ENCODE data around the gene STAC. TPM values are rescaled to one million over a fixed set of nuclear protein-coding genes. Genes with fewer than 3 reads are reported as not detected.
"Not testable (repeated sequence)": the region's sequence is repeated elsewhere in the genome, so short reads cannot be mapped to it uniquely, and the experiment has no call there.

Gene STAC
- total RNA-seq, 1 donor from 2014 or later: 1.3 TPM

DNA sequence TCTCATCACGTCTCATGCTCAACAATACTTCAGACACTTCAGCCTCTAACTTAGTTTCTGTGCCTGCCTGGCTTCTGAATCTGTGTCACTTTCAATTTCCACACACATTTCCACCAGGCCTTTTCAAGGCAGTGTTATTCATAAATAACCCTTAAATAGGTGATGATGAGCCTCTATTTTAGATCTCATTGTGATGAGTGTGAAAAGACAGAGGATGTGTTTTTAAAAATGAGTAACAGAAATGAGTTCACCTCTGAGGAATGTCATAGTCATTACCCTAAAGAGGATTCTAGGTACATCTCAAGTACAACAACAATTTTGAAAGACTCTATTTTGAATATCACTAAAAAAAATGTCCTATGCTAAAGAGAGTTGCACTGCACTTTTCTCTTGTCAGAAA, 64.6 kb downstream of the STAC start:
- TF ChIP-seq, protein P1, sequence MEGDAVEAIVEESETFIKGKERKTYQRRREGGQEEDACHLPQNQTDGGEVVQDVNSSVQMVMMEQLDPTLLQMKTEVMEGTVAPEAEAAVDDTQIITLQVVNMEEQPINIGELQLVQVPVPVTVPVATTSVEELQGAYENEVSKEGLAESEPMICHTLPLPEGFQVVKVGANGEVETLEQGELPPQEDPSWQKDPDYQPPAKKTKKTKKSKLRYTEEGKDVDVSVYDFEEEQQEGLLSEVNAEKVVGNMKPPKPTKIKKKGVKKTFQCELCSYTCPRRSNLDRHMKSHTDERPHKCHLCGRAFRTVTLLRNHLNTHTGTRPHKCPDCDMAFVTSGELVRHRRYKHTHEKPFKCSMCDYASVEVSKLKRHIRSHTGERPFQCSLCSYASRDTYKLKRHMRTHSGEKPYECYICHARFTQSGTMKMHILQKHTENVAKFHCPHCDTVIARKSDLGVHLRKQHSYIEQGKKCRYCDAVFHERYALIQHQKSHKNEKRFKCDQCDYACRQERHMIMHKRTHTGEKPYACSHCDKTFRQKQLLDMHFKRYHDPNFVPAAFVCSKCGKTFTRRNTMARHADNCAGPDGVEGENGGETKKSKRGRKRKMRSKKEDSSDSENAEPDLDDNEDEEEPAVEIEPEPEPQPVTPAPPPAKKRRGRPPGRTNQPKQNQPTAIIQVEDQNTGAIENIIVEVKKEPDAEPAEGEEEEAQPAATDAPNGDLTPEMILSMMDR (conservative IDR thresholded peaks at IDR 0.05): no peak
- no peak overlapping the region for H3K27ac Mint-ChIP-seq (ENCODE audit: unreplicated experiment)
- DNase-seq (ENCODE audit: low read depth, low spot score): no peak
- no peak overlapping the region for H3K4me3 Mint-ChIP-seq
- H3K27me3 Mint-ChIP-seq (ENCODE audit: low read depth): no peaks in the 10 kb centered on the region
- H3K36me3 Mint-ChIP-seq (ENCODE audit: low read depth): no peaks in the 10 kb centered on the region
- no peaks in the 10 kb centered on the region for H3K9me3 Mint-ChIP-seq
- no peaks in the 10 kb centered on the region for H3K4me1 Mint-ChIP-seq

DNA sequence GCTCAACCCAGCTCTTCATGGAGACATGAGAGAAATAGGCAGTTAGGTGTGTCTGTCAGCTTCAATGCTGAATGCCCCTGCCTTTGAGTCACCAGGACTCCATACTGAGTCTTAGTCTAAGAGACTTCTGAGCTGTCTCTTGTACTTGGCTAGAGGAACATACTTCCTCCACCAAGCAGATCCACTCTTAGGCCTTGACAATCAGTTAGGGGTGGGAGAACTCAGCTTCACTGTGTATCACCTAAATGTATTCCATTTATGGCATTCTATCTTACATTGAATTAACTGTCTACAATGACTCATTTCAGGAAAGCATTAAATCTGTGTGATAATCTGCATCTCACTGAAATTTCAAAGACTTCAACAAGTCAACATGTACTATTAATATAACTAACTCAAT, 66.0 kb downstream of the STAC start:
- H3K36me3 Mint-ChIP-seq (ENCODE audit: low read depth): no peaks in the 10 kb centered on the region
- H3K27ac Mint-ChIP-seq (ENCODE audit: unreplicated experiment): no peak overlapping the region
- H3K9me3 Mint-ChIP-seq: no peaks in the 10 kb centered on the region
- H3K27me3 Mint-ChIP-seq (ENCODE audit: low read depth): no peaks in the 10 kb centered on the region
- DNase-seq (ENCODE audit: low read depth, low spot score): no peak
- H3K4me3 Mint-ChIP-seq: no peak overlapping the region
- H3K4me1 Mint-ChIP-seq: no peaks in the 10 kb centered on the region
- TF ChIP-seq, protein P1 (conservative IDR thresholded peaks at IDR 0.05): no peak

DNA sequence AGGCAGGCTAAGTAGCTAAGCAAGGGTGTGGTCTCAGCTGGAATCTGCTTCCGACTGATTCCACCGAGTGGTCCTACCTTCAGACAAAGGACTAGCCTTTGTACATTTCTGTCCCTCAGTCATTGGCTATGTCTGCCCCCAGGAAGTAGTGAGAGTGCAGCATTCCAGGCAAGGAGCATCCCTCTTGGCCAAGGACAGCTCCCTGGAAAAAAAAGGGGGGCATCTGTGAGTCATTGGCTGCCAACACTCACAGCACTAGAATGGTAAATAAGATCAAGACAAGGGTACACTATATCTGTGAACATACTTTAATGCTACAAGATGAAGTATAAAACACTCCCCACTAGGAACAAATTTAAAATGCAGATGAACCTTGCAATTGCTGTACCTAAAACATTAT, 66.8 kb downstream of the STAC start:
- DNase-seq (ENCODE audit: low read depth, low spot score): no peak
- no peaks in the 10 kb centered on the region for H3K4me1 Mint-ChIP-seq
- H3K27ac Mint-ChIP-seq (ENCODE audit: unreplicated experiment): no peak overlapping the region
- no peaks in the 10 kb centered on the region for H3K36me3 Mint-ChIP-seq (ENCODE audit: low read depth)
- TF ChIP-seq, protein P1 (conservative IDR thresholded peaks at IDR 0.05): no peak
- H3K9me3 Mint-ChIP-seq: no peaks in the 10 kb centered on the region
- H3K4me3 Mint-ChIP-seq: no peak overlapping the region
- H3K27me3 Mint-ChIP-seq (ENCODE audit: low read depth): no peaks in the 10 kb centered on the region

DNA sequence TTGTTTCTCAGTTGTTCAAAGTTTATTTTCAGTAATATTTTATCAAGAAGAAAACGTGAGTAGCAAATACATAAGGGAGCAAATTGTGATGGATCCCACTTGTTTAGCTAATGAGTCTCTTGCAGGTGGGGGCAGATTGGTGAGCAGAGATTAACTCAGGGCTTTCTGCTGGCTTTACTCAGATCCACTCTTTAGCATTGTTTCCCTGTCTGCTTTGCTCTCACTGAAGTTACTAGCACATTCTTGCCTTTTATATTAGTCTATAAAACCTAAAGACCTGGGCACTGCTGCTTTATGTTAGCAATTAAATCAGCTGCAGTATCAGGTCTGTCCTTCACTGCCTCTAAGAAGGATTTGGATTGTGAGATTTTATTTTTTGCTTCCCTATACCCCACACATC, 71.5 kb downstream of the STAC start:
- TF ChIP-seq, protein P1 (conservative IDR thresholded peaks at IDR 0.05): no peak
- no peaks in the 10 kb centered on the region for H3K9me3 Mint-ChIP-seq
- H3K27me3 Mint-ChIP-seq (ENCODE audit: low read depth): no peaks in the 10 kb centered on the region
- H3K4me1 Mint-ChIP-seq: no peaks in the 10 kb centered on the region
- DNase-seq (ENCODE audit: low read depth, low spot score): no peak
- no peak overlapping the region for H3K27ac Mint-ChIP-seq (ENCODE audit: unreplicated experiment)
- no peak overlapping the region for H3K4me3 Mint-ChIP-seq
- H3K36me3 Mint-ChIP-seq (ENCODE audit: low read depth): no peaks in the 10 kb centered on the region

DNA sequence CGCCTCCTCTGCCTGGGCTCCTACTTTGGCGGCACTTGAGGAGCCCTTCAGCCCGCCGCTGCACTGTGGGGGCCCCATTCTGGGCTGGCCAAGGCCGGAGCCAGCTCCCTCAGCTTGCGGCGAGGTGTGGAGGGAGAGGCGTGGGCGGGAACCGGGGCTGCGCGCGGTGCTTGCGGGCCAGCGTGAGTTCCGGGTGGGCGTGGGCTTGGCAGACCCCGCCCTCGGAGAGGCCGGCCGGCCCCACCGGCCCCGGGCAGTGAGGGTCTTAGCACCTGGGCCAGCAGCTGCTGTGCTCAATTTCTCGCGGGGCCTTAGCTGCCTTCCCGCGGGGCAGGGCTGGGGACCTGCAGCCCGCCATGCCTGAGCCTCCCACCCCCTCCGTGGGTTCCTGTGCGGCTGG, 72.9 kb downstream of the STAC start:
- DNase-seq (ENCODE audit: low read depth, low spot score); H3K4me1 Mint-ChIP-seq; H3K36me3 Mint-ChIP-seq (ENCODE audit: low read depth): not testable (repeated sequence)

DNA sequence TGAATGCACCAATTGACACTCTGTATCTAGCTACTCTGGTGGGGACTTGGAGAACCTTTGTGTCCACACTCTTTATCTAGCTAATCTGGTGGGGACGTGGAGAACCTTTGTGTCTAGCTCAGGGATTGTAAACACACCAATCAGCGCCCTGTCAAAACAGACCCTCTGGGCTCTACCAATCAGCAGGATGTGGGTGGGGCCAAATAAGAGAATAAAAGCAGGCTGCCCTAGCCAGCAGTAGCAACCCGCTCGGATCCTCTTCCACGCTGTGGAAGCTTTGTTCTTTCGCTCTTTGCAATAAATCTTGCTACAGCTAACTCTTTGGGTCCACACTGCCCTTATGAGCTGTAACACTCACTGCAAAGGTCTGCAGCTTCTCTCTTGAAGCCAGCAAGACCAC, 73.6 kb downstream of the STAC start:
- not testable (repeated sequence) for H3K27ac Mint-ChIP-seq (ENCODE audit: unreplicated experiment); H3K9me3 Mint-ChIP-seq; H3K4me1 Mint-ChIP-seq; H3K27me3 Mint-ChIP-seq (ENCODE audit: low read depth); DNase-seq (ENCODE audit: low read depth, low spot score); H3K36me3 Mint-ChIP-seq (ENCODE audit: low read depth); H3K4me3 Mint-ChIP-seq

More for the DNA sequence above, 72.9 kb downstream of the STAC start:
- not testable (repeated sequence) for H3K27ac Mint-ChIP-seq (ENCODE audit: unreplicated experiment); H3K4me3 Mint-ChIP-seq; H3K27me3 Mint-ChIP-seq (ENCODE audit: low read depth); H3K9me3 Mint-ChIP-seq

DNA sequence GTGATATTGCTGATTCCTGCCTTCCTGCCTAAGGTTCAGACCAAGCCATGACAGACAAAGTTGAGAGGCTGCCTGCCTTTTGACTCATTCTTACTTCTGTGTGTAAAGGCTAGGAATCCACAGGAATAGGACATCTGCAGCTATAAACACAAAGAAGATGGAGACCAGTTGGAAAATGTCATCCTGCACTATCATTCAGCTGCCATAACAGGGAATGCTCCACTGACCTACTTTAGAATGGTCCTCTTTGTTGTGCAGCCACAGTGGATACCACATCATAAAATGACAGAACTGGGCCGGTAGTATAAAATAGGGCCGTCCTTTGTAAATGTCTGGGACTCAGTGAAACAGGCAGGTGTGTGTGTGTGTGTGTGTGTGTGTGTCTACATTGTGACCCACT, 75.1 kb downstream of the STAC start:
- Mint-ChIP-seq H3K9me3 (no peaks in the 10 kb centered on the region), H3K4me3 (no peak overlapping the region), H3K36me3 (ENCODE audit: low read depth) (no peaks in the 10 kb centered on the region), H3K4me1 (peaks cover 5% of the 10 kb centered on the region), H3K27ac (ENCODE audit: unreplicated experiment) (no peak overlapping the region), H3K27me3 (ENCODE audit: low read depth) (no peaks in the 10 kb centered on the region)
- no peak for DNase-seq (ENCODE audit: low read depth, low spot score)
- TF ChIP-seq, protein P1 (conservative IDR thresholded peaks at IDR 0.05): no peak

Measured in neural crest cell (in vitro differentiated cells).